RWPE2 (cell line): ENCODE results near the gene CLEC16A.

Experiments
- ATAC-seq: fragments of 200-7000 bp; cut with Tn5 transposase; 3 replicates; pipeline ENCODE4 v1.9.1; 2021; ENCODE audit warnings: low read depth
- DNase-seq: peaks from one replicate; pipeline ENCODE4 v3.0.0-alpha.2; 2020; ENCODE audit warnings: low spot score
- H3K27ac ChIP-seq: fragments of 450-650 bp; 2 replicates; pipeline ENCODE4 v1.5.1; 2017; ENCODE audit warnings: mild to moderate bottlenecking; ENCODE audit not compliant: poor library complexity, severe bottlenecking
- H3K27me3 ChIP-seq: fragments of 250-450 bp; sonication (Bioruptor Pico); 2 replicates; pipeline ENCODE4 v1.5.1; 2021; ENCODE audit warnings: mild to moderate bottlenecking, moderate library complexity; ENCODE audit not compliant: insufficient read depth, poor library complexity, severe bottlenecking
- H3K36me3 ChIP-seq: fragments of 250-450 bp; sonication (Bioruptor Pico); 2 replicates; pipeline ENCODE4 v1.5.1; 2020; ENCODE audit warnings: low read depth, mild to moderate bottlenecking, moderate library complexity
- H3K4me1 ChIP-seq: fragments of 250-450 bp; sonication (Bioruptor Pico); 2 replicates; pipeline ENCODE4 v1.5.1; 2021; ENCODE audit warnings: mild to moderate bottlenecking, moderate library complexity; ENCODE audit not compliant: insufficient read depth, poor library complexity, severe bottlenecking
- H3K4me3 ChIP-seq: fragments of 250-450 bp; sonication (Bioruptor Pico); 2 replicates; pipeline ENCODE4 v1.5.1; 2021; ENCODE audit warnings: mild to moderate bottlenecking, moderate library complexity; ENCODE audit not compliant: severe bottlenecking
- H3K9me3 ChIP-seq: fragments of 250-450 bp; sonication (Bioruptor Pico); 2 replicates; pipeline ENCODE4 v1.5.1; 2021; ENCODE audit warnings: mild to moderate bottlenecking, moderate library complexity; ENCODE audit not compliant: severe bottlenecking
- CTCF ChIP-seq: fragments of 450-650 bp; IDR thresholded peaks from one replicate; pipeline ENCODE4 v1.5.1; 2017; ENCODE audit warnings: mild to moderate bottlenecking, moderate library complexity; ENCODE audit not compliant: poor library complexity, severe bottlenecking

Gene CLEC16A

GRCh38 chr16:11112723-11113348 lies 168.5 kb downstream of the CLEC16A start:
- Histone ChIP-seq H3K4me1 (no peaks in the 10 kb centered on the region), H3K4me3 (no peak overlapping the region), H3K36me3 (no peaks in the 10 kb centered on the region), H3K9me3 (no peaks in the 10 kb centered on the region), H3K27me3 (no peaks in the 10 kb centered on the region), H3K27ac (no peak overlapping the region)
- ATAC-seq (peak; percentile 62), DNase-seq (no peak)
- TF ChIP-seq CTCF: no peak

- H3K4me3 ChIP-seq: no peak overlapping the region
- no peak for ATAC-seq
- no peak for TF ChIP-seq CTCF
- no peak for DNase-seq
- no peaks in the 10 kb centered on the region for H3K9me3 ChIP-seq
- H3K27ac ChIP-seq: no peak overlapping the region
- H3K27me3 ChIP-seq: no peaks in the 10 kb centered on the region
- H3K4me1 ChIP-seq: no peaks in the 10 kb centered on the region
- no peaks in the 10 kb centered on the region for H3K36me3 ChIP-seq
Measured at GRCh38 chr16:11114366-11115164, 170.2 kb downstream of the CLEC16A start.

- no peak for ATAC-seq
- H3K27me3 ChIP-seq: no peaks in the 10 kb centered on the region
- TF ChIP-seq CTCF: no peak
- H3K4me1 ChIP-seq: no peaks in the 10 kb centered on the region
- no peak overlapping the region for H3K27ac ChIP-seq
- peaks cover 6% of the 10 kb centered on the region; the same call in 1 of the 2 replicates for H3K36me3 ChIP-seq
- DNase-seq: no peak
- H3K4me3 ChIP-seq: no peak overlapping the region
- no peaks in the 10 kb centered on the region for H3K9me3 ChIP-seq
Measured at GRCh38 chr16:11117576-11118211, 173.3 kb downstream of the CLEC16A start.

GRCh38 chr16:11118479-11118878 lies 174.1 kb downstream of the CLEC16A start:
- Histone ChIP-seq H3K9me3 (no peaks in the 10 kb centered on the region), H3K27ac (no peak overlapping the region), H3K36me3 (peaks cover 6% of the 10 kb centered on the region; the same call in 1 of the 2 replicates), H3K4me1 (no peaks in the 10 kb centered on the region), H3K4me3 (no peak overlapping the region), H3K27me3 (no peaks in the 10 kb centered on the region)
- DNase-seq: no peak
- ATAC-seq: no peak
- no peak for TF ChIP-seq CTCF
